IMR-90 (cell line): ENCODE data around the gene CWC27. TPM values are rescaled to one million over a fixed set of nuclear protein-coding genes. Genes with fewer than 3 reads are reported as not detected.
A peak's percentile ranks its signal among the peaks of the same experiment; 100 is the strongest.

Experiments used
- ATAC-seq: fragments of 200-7000 bp; cut with Tn5 transposase; 2 replicates; pipeline ENCODE4 v1.9.1; 2020; ENCODE audit warnings: low read depth, mild to moderate bottlenecking, moderate library complexity
- BruUV-seq: library from RNA; stranded (reverse); fragments of 400-500 nt; replicated peaks from 2 replicates; lab custom pipeline; 2021; lab: Mats Ljungman, UMichigan
- CTCF ChIA-PET: fragments of 300-600 bp; formaldehyde crosslinking; extraction: SDS; loops from one replicate; lab custom pipeline; 2021; ENCODE audit warnings: antibody characterized with exemption; lab: Yijun Ruan, JAX
- POLR2A ChIA-PET: fragments of 300-600 bp; sonication (Branson Sonifier 250); formaldehyde crosslinking; loops from one replicate; lab custom pipeline; 2022; ENCODE audit warnings: antibody characterized with exemption; ENCODE audit not compliant: unreplicated experiment; lab: Charles Lee
- DNase-seq: peaks from one replicate; pipeline ENCODE4 v3.0.0; 2013
- H2AFZ ChIP-seq: replicated peaks from 2 replicates; pipeline ENCODE3; 2013; ENCODE audit warnings: low read length, mild to moderate bottlenecking; ENCODE audit not compliant: poor library complexity
- H2AK5ac ChIP-seq: 2 replicates; pipeline ENCODE4 v1.6.1; 2013; ENCODE audit warnings: low read depth, low read length, inconsistent platforms
- H2AK9ac ChIP-seq: replicated peaks from 2 replicates; pipeline ENCODE3; 2013; ENCODE audit warnings: mild to moderate bottlenecking, low read depth, low read length, moderate library complexity; ENCODE audit not compliant: poor library complexity
- H2BK120ac ChIP-seq: 2 replicates; pipeline ENCODE4 v1.6.1; 2013; ENCODE audit warnings: low read depth, low read length, inconsistent platforms
- H2BK15ac ChIP-seq: 3 replicates; pipeline ENCODE4 v1.6.1; 2013; ENCODE audit warnings: low read depth, low read length, inconsistent platforms
- H2BK20ac ChIP-seq: 2 replicates; pipeline ENCODE4 v1.6.1; 2013; ENCODE audit warnings: low read depth, mild to moderate bottlenecking, inconsistent platforms, low read length, moderate library complexity
- H2BK5ac ChIP-seq: 2 replicates; pipeline ENCODE4 v1.6.1; 2013; ENCODE audit warnings: mild to moderate bottlenecking, low read depth, low read length, inconsistent platforms; ENCODE audit not compliant: poor library complexity, severe bottlenecking
- H3K14ac ChIP-seq: replicated peaks from 2 replicates; pipeline ENCODE4 v1.6.1; 2013; ENCODE audit warnings: low read depth, low read length, inconsistent platforms
- H3K18ac ChIP-seq: 2 replicates; pipeline ENCODE4 v1.6.1; 2013; ENCODE audit warnings: low read depth, low read length, control low read depth
- H3K23ac ChIP-seq: 2 replicates; pipeline ENCODE4 v1.6.1; 2013; ENCODE audit warnings: low read depth, low read length, inconsistent platforms
- H3K27ac ChIP-seq: 2 replicates; pipeline ENCODE4 v1.5.1; 2013; ENCODE audit warnings: mild to moderate bottlenecking, control low read depth, low read length; ENCODE audit not compliant: insufficient read depth
- H3K27me3 ChIP-seq: 2 replicates; pipeline ENCODE4 v1.6.1; 2013; ENCODE audit warnings: low read length; ENCODE audit not compliant: control insufficient read depth, insufficient read depth
- H3K36me3 ChIP-seq: 2 replicates; pipeline ENCODE4 v1.6.1; 2013; ENCODE audit warnings: low read length, mixed read lengths; ENCODE audit not compliant: control insufficient read depth, insufficient read depth
- H3K4ac ChIP-seq: 2 replicates; pipeline ENCODE4 v1.6.1; 2013; ENCODE audit warnings: low read depth, low read length, inconsistent platforms
- H3K4me1 ChIP-seq: 2 replicates; pipeline ENCODE4 v1.6.1; 2013; ENCODE audit warnings: low read length, mixed read lengths; ENCODE audit not compliant: control insufficient read depth, insufficient read depth
- H3K4me2 ChIP-seq: 2 replicates; pipeline ENCODE4 v1.6.1; 2013; ENCODE audit warnings: low read depth, mild to moderate bottlenecking, control low read depth, low read length, moderate library complexity
- H3K4me3 ChIP-seq: 2 replicates; pipeline ENCODE4 v1.5.1; 2013; ENCODE audit warnings: low read depth, mild to moderate bottlenecking, control low read depth, low read length, moderate library complexity; ENCODE audit not compliant: insufficient read depth
- H3K56ac ChIP-seq: 2 replicates; pipeline ENCODE4 v1.6.1; 2013; ENCODE audit warnings: low read length, inconsistent platforms; ENCODE audit not compliant: insufficient read depth; ENCODE audit errors: extremely low read depth
- H3K79me1 ChIP-seq, 2 experiments: 2 replicates each; pipeline ENCODE4 v1.6.1; 2013; ENCODE audit warnings: low read length in 2 of 2, inconsistent platforms in 1 of 2, low read depth in 1 of 2
- H3K9ac ChIP-seq: 2 replicates; pipeline ENCODE4 v1.6.1; 2013; ENCODE audit warnings: low read depth, low read length, control low read depth
- H3K9me1 ChIP-seq: 2 replicates; pipeline ENCODE4 v1.6.1; 2013; ENCODE audit warnings: low read length, inconsistent platforms; ENCODE audit not compliant: insufficient read depth
- H3K9me3 ChIP-seq: 2 replicates; pipeline ENCODE4 v1.6.1; 2013; ENCODE audit warnings: low read length; ENCODE audit not compliant: control insufficient read depth, insufficient read depth
- H4K20me1 ChIP-seq: 2 replicates; pipeline ENCODE4 v1.6.1; 2013; ENCODE audit warnings: low read length, inconsistent platforms; ENCODE audit not compliant: insufficient read depth
- H4K5ac ChIP-seq: 2 replicates; pipeline ENCODE4 v1.6.1; 2013; ENCODE audit warnings: mild to moderate bottlenecking, low read depth, low read length, control low read depth
- H4K8ac ChIP-seq, 2 experiments: 2 replicates each; pipeline ENCODE4 v1.6.1; 2013; ENCODE audit warnings: low read depth in 2 of 2, low read length in 2 of 2, control low read depth in 1 of 2, inconsistent platforms in 1 of 2
- H4K91ac ChIP-seq: 2 replicates; pipeline ENCODE4 v1.6.1; 2013; ENCODE audit warnings: low read depth, low read length, inconsistent platforms; ENCODE audit not compliant: insufficient read depth
- BHLHE40 ChIP-seq: fragments of 150-350 bp; IDR thresholded peaks from 2 replicates; pipeline ENCODE4 v1.6.1; 2016; ENCODE audit warnings: mild to moderate bottlenecking, low read depth, low read length
- MAFK ChIP-seq: IDR thresholded peaks from 2 replicates; pipeline ENCODE4 v1.6.1; 2012; ENCODE audit warnings: low read depth, low read length, improper control_type of control experiment
- WGBS, 2 experiments: methylation state at CpG; one replicate each; pipeline versions ENCODE4 v1.1.5 to v1.1.7; 2013; ENCODE audit warnings: missing lambda C conversion rate in 2 of 2; ENCODE audit not compliant: insufficient read length in 1 of 2; ENCODE audit errors: extremely low coverage in 2 of 2; 5-methylcytosine and 5-hydroxymethylcytosine counted together
- dilution Hi-C: fragments of 300-500 bp; cut with HindIII; formaldehyde crosslinking; loops from one replicate; pipeline ENCODE4 v1.14.3; 2018; ENCODE audit warnings: low sequenced_read_pairs; ENCODE audit not compliant: unreplicated experiment
- in situ Hi-C: fragments of 300-500 bp; cut with MboI; formaldehyde crosslinking; loops from 3 replicates; pipeline ENCODE4 v1.14.3; 2019; ENCODE audit warnings: low sequenced_read_pairs, inconsistent platforms, mixed read lengths
- intact Hi-C: fragments of 100-400 bp; cut with micrococcal nuclease; formaldehyde crosslinking; loops from 2 replicates; pipeline ENCODE4 v1.10.0; 2022
- polyA plus RNA-seq, 3 experiments: library from polyadenylated mRNA; depleted of rRNA; stranded (reverse); fragments of >200 nt; gene quantifications; 2 replicates each; pipeline ENCODE4 v1.2.3, GENCODE V29; 2012; ENCODE audit warnings: low replicate concordance in 1 of 3
- total RNA-seq: library from RNA; depleted of rRNA; stranded (reverse); fragments of >200 nt; gene quantifications from 2 replicates; pipeline ENCODE4 v1.2.3, GENCODE V29; 2012

Gene CWC27
- total and polyA plus RNA-seq, 2 of the 4 experiments (the other 2 are of a cell fraction): 13.3 to 17.1 TPM

- intact Hi-C loops: no loop called here
- Histone ChIP-seq H3K36me3 (no peaks in the 10 kb centered on the region), H3K18ac (peak overlapping the region; percentile 1; the same call in 1 of the 2 replicates), H3K9ac (no peak overlapping the region), H3K4ac (peak overlapping the region; percentile 14; the same call in 1 of the 2 replicates), H2BK120ac (peak overlapping the region; percentile 57; the same call in 1 of the 2 replicates), H3K9me3 (no peaks in the 10 kb centered on the region), H2BK20ac (peak overlapping the region; percentile 69; the same call in 1 of the 2 replicates), H3K9me1 (no peaks in the 10 kb centered on the region; the same call in 1 of the 2 replicates), H2AK9ac (no peak overlapping the region), H3K79me1 (no peaks in the 10 kb centered on the region; a peak in 1 of 4 replicates), H4K5ac (peak overlapping the region; percentile 2; the same call in 1 of the 2 replicates), H3K14ac (peak overlapping the region; percentile 84; the same call in 1 of the 2 replicates), H3K27me3 (no peaks in the 10 kb centered on the region), H2AFZ (no peak overlapping the region), H4K8ac (peak overlapping the region; percentile 7 to 83; a peak in 2 of 4 replicates), H3K4me2 (no peak overlapping the region), H2BK5ac (peak overlapping the region; percentile 85), H2BK15ac (peak overlapping the region; percentile 64; the same call in 1 of the 3 replicates), H3K4me3 (no peak overlapping the region), H3K56ac (no peak overlapping the region), H3K23ac (peak overlapping the region; percentile 62; the same call in 1 of the 2 replicates), H3K4me1 (peaks cover 4% of the 10 kb centered on the region; the same call in 1 of the 2 replicates), H2AK5ac (no peak overlapping the region), H4K91ac (no peak overlapping the region; the same call in 1 of the 2 replicates), H3K27ac (no peak overlapping the region), H4K20me1 (no peaks in the 10 kb centered on the region)
- TF ChIP-seq BHLHE40 (no peak), MAFK (0 out of 2 replicates have a peak, but pooled peaks have one; percentile 7)
- BruUV-seq: no TSS peak
- in situ Hi-C loops: no loop called here
- ChIA-PET CTCF (no interaction called here), POLR2A (no interaction called here)
- dilution Hi-C loops: no loop called here
- peak; percentile 65 for DNase-seq
- WGBS, 2 experiments: no CpG with 5 or more reads among the region's 1 CpG
- ATAC-seq: peak; percentile 45
Observed at GRCh38 chr5:65013166-65013565, 244.4 kb downstream of the CWC27 start.
